Activated CD8-positive, alpha-beta memory T cell treated with anti-CD3 and anti-CD28 coated beads for 48 hours (primary cell): ENCODE measurements around the gene LYRM4.

Experiments
- DNase-seq, 3 experiments: peaks; one replicate each; pipeline ENCODE4 v3.0.0-alpha.2; 2020; ENCODE audit warnings: low read depth in 2 of 3, low spot score in 2 of 3

LYRM4 gene

DNA sequence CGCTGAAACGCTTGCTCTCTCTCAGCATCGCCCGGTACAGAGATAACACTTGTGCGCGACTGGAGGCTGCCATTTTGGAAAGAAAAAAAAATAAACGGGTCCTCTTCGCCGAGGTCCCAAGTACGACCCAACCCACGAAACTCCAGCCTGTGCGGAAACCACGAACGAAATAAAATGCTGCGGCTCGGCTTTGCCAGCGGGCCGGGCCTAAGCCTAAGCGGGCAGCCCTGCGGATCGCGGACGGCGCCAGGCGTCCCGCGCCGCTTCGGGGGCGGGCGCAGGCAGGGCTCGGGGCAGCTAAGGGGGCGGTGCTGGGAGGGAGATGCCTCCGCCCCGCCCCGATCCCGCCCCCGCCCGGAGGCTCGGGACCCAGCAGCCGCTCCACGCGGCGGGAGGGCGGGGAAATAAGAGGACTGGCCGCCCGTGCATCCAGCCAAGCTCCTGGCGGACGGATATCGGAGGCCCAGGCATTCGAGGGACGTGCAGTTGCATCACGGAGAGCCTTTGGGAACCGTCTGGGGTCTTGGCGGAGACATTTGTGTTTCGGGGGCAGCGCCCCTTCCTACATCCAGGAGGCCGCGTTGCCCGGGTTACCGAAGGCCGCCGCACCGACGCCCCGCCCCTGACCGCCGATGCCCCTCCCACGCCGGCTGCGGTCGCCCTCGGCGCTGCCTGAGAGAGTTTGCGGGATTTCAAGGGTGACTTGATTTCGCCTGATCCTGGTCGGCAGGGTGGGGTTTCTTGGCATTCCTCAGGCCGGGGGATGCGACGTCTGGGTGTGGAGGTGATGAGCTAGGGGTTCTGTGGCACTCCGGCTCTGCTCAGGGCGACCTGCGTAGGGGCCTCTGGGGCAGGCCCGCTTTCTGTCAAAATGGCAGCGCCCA, at the start of gene LYRM4, which contains the start of gene FARS2:
Gene LYRM4 (minus strand): TSS at position 290 of the 884 bp plus-strand sequence. CDS start 217 bp downstream, at position 73.
Gene FARS2 (plus strand): TSS at position 853 of the 884 bp plus-strand sequence.
- peak; percentile 83 to 91 (median 85) for DNase-seq

DNA sequence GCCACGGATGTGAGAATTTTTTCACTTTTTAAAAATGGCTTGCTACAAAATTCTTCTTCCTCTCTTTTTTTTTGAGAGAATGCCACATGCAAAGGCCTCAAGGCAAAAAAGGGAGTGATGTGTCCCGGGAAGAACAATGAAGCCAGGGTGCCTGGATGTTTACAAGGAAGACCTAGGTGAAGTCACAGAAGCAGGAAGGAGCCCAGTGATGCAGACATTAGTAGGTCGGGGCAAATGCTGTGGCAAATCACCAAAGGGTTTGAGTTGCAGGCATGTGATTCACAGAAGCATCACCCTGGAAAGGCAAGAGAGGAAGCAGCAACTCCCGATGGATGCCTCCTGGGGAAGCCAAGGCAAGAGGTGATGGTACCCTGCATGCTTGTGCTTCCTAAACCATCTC, 47.3 kb upstream of the LYRM4 start:
- DNase-seq, result no peak

DNA sequence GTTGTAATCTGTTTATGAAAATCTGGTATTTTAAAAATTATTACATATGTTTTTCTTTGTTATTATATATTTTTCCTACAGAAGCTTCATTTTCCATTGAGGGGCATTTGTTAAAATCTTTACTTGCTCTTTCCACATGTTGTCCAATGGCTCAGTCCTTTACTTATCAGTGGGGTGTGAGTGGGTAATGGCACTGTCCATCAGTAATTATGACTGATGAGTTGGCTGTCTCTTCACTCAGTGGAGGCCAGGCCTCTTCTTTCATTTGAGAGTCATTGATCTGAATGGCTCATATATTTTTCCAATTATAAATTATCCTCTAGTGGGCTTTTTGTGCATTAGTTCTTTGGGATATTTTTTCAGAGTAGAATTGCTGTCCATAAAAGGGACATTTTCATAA, 46.3 kb upstream of the LYRM4 start:
- DNase-seq, result no peak

DNA sequence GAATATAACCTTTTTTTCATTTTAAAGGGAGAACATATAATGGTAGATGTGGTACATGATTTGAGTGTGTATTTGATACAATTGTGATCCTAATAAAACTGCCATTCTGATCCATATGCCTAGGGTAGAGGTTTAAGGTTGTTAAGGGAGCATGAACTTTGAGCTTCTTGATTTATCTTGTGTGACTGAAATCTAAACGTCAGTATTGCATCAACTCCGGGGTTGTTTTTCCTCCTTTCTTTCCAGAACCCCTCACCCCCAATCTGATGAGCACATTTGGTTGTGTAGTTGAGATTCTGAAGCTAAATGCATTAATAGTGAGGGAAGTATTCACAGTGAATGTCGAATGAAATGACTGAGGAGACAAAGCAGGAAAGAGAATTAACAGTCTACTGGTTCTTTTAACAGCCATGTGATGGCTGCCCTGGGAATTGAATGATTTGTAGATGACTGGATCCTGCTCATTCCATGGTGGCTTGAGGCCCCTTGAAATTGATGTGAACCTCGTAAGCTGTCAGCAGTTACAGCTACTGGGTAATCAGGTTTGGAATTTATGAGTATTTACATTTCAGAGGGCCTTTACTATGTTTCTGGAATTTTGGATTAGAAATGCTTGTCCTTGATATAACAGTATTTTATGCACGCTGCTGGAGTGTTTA, 45.3 kb upstream of the LYRM4 start:
- DNase-seq, result no peak

DNA sequence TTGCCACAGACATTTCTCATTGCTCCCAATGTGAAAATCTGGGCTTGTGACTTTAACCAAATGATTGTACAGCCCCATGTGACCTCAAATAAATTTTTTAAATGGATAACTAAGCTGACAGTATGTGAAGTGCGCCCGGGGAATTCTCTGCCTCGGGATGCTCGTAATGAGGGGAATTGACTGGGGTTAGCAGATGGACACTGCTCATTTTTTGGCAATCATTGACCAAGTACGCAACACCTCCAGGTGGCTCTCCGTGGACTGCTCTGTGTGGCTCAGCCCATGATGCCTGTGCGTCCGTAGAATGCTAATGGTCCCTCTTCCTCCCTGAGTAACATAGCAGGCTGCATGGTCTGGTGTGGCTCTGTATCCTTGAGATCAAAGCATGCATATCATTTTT, 42.9 kb upstream of the LYRM4 start:
- no peak for DNase-seq

DNA sequence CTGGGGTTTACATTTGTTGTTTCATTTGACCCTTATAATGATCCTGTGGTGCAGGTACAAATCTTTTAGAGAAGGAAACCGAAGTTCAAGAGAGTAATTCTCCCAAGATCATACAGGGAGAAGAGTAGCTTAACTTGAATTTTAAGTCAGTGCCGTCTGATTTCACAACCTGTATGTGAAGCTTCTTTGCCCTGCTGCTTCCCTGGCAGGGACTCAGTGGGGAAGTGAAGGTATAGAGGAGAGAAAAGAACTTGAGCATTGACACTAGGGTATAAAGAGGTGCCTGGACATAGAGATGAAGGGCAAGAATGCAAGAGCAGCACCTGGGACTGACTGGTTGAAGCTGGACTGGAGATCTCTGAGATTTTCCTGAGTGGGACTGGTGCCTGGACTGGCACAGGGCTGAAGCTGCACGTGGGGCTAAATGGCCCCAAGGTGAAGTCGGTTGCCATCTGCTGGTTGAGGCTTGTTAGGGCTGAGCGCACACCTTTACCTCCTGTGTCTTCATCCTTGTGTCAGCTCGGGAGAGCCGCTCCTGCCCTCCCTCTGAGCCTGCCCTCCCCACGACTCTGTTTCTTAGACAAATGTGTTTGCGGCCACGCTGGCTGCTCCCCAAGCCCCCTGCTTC, 42.4 kb upstream of the LYRM4 start:
- peak in 1 of 3 experiments; percentile 3 for DNase-seq

DNA sequence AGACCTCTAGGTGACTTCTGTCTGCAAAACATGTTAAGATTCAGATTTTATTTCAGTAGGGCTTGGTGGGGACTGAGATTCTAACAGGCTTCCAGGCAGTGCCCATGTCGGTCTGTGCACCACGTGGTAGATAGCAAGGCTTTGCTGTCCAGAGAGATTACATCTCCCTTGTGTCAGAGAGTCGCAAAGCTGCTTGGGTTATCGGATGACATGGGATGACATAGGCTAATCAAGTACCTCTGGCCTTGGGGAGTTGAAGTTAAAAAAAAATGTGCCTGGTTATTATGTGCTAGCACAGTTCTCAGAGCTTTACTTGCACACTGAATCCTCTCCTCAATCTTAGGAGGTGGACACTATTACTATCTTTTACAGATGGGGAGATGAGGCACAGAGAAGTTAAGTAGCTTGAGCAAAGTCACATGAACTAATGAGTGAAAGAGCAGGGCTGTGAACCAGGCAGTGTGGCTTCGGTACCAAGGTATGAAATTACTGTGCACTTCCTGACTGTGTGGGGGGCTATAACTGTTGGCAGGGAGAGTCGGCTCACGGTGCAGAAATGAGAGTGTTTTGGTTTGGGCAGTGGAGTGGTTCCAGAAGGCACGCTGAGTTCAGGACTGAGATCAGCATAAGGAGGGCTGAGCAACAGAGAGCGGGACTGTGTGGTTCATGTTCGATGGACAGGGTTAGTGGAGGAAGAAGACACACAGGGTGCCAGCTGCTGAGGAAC, 41.6 kb upstream of the LYRM4 start:
- peak in 2 of 3 experiments; percentile 10 to 42 for DNase-seq

DNA sequence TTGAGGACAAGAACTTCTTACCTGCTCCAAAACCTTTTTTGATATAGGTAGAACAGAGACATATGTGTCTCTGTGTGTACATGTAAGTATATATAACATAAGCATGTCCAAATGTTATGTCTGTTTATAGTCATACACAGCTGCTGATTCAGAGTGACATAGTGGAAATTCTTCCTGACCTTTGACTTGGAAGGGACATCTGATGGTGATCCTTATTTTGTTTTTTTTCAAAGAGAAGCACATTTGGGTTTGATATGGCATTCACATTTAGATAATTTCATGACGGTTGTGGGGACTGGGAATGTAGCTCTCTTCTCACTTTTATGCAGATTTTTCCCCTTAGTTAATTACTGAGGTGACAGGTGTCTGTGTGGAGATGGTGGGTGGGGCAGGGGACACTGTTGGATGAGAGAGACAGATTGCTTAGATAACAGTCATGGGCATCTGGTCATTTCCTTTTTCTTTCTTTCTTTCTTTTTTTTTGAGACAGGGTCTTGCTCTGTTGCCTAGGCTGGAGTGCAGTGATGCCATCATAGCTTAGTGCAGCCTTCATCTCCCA, 39.5 kb upstream of the LYRM4 start:
- DNase-seq, result no peak

DNA sequence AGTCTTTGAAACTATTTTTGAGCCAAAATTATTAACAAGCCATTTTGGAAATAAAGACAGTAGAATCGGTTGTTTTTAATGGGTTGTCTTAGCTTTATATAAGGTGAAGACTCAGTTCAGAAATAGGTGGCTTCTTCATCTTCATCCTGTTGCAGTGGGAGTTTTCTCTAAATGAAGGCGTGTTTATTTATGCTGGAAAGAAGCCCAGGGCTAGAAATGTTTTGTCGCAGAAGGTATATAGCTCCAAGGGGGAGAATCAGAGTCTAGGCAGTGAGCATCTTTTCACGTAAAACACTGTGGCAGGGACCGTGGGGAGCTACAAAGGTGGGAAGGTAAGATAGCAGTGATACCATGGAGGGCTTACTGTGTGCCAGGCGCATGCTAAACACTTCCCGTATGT, 34.9 kb upstream of the LYRM4 start:
- no peak for DNase-seq

DNA sequence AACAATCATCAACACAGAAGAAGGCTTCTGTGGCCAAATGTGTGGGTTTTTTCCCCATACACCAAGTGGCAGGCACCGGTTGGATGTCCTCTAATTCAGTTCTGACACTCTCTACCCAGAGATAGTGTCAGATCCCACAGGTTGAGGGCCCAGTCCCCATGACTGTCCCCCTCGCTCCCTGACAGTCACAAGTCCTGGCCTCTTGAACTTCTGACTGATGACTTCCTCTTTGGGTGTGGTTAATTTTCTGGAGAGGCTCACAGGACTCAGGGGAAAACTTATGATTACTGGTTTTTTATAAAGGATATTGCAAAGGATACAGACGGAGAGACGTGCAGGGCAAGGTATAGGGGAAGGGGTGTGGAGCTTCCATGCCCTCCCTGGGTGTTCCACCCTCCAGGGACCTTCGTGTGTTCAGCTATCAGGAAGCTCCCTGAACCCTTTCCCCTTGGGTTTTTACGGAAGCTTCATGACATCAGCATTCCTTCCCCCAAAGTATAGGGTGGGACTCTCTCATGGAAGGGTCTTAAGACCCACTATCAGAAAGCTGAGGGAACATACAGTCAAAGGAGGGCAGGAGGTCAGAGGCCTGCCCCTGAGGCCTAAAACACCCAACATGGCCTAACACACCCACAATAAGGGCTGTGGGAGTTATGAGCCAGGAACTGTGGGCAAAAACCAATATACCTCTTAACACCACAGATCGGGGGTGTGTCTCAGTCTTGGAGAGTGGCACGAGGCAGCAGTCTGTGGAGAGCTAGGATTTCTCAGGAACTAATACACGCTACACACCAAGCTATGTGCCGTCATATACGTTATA, 33.9 kb upstream of the LYRM4 start:
- DNase-seq, result no peak

DNA sequence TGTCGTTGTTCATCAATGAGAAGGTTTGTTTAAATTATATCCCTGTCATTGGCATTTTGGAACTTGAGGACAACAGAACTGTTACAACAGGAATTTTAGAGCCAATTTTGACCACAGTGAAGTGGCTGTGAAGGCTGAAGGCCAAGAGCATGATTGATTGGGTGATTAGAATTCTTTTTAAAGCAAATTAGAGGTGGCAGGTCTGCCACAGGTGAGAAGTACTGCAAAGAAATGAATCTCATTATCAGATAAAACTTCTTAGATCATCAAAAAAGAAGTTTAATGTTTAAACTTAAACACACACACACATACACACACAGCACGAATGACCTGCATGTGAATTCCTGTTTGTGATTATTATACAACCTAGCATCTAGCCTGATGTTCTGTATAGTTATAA, 32.9 kb upstream of the LYRM4 start:
- DNase-seq, result no peak

DNA sequence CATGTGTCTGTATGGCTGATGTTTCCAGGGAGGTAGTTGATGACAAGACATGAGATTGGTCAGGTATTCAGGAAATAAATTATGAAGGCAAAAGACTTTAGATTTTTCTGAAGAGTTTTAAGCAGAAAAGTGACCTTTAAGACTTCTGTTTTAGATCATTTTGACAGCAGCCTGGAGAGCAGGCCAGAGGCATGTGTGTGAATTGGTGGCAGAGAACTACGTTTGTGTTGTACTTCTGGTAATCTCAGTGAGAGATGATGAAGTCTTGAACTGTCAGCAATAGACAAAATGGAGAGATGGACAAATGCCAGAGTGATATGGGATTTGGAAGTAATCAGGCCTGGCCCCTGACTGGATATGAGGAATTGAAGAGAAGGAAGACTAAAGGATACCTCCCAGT, 31.4 kb upstream of the LYRM4 start:
- DNase-seq, result no peak

DNA sequence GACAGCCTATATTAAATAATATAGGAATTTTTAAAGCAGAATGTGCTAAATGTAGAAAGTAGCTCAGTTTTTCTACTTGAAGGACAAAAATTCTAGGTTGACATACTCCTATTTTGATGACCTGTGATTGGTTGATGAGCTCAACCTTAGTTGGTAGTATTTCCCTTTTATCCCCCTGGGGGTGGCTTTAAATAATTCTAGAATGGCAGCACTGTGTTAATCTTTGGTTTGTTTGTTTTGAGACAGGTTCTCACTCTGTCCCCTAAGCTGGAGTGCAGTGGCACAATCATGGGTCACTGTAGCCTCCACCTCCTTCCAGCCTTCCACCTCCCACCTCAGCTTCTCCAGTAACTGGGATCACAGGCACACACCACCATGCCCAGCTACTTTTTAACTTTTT, 29.8 kb upstream of the LYRM4 start:
- DNase-seq, result no peak

DNA sequence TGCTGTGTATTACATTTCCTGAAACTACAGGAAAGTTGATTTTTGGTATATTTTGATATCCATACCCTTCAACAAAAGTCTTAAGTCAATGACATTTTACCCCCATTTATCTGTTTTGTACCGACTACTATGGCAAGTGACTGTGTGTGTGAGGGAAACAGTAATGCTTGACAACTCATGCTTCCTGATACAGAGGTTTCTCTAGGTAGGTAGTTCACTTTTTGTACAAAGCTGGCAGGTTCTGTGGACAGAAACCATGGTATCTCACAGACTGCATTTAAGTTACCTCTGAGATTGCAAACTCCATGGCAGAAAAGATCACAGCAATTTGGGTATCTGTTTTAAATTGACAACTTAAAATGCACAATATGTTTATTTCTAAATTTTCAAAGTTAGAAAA, 29.3 kb upstream of the LYRM4 start:
- no peak for DNase-seq

DNA sequence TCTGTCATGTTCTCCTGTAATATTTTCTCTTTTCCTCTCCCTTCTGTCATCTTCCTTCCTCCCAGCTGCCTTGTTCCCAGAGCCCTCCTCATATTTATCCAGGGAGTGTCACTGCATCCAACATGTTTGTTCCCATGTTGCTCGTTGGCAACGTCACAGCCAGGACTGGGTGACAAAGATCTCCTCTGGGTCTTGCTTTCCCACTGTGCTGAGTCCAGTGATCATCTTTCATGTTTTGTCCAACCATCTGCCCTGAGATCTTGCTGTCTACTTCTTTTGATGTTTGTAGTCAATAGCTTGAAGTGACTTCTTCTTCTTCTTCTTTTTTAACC, 27.2 kb upstream of the LYRM4 start:
- DNase-seq, result no peak

DNA sequence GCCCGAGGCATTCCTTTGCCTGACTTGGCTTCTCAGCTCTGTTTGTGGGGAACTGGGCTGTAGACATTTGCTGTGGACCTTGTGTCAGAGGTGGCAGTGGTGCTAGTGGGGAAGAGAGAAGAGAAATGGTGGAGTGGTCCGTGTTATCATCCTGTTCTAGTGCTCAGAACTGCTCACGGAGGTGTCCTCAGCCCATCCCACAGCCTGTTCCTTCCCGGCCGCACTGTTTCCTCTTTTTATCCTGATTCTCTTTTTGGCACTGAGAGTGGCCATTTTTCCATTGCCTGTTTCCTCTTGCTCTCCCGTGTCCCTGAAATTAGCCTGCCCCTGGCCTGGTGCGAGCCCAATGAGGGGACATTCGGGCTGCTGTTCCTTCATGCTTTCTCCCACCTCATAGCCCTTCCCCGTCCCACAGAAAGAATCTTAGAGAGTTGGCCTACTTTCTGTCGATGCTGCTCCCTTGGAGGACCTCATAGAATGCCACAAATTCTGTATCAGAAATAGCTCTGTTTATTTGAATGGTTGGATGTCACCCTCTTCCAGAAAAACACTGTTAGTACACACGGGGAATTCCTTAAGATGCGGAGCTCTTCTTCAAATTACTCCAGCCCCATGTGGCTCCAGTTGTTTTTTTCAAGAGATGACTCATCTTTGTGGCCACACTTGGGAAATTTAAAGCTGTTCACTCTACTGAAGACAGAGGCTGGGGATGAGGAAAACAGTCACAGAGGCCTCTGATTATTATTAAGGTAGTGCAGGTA, 26.6 kb upstream of the LYRM4 start:
- DNase-seq, result no peak

DNA sequence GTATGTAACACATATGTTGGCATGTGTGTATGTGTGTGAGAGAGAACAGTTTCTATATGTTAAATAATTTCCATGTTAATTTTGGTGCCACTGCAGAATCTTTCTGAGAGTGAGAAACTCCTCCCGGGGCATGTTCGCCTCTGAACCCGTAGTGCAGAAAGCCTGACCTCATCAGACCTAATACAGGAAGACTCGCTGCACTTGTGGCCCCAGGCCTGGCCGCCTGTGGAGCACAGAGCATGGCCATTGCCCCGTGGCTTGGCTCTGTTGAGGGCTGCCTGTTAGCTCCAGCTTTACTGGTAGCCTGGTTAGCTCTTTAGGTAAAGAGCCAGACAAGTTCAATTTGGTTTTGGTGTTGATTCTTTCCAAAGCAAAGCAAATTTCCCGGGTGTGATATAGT, 26.0 kb upstream of the LYRM4 start:
- DNase-seq, result no peak

DNA sequence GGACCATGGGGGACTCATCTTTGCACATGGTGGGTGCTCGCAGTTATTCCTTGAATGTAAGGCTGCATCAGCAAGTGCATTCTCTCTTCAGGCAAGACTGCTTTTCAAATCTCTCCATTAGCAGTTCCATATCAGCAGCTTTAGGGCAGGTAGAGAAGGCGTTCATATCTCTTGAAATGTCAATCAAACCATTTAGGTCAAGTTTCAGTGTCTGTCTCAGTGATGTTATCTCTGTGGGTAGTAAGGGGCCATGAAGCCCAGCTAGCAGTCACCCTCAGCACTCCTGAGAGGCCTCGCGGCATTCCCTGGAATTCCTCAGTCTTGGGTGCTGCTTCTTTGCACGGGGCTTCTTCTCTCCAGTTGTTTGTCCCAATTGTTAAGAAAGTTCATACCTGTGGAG, 24.8 kb upstream of the LYRM4 start:
- DNase-seq, result no peak

DNA sequence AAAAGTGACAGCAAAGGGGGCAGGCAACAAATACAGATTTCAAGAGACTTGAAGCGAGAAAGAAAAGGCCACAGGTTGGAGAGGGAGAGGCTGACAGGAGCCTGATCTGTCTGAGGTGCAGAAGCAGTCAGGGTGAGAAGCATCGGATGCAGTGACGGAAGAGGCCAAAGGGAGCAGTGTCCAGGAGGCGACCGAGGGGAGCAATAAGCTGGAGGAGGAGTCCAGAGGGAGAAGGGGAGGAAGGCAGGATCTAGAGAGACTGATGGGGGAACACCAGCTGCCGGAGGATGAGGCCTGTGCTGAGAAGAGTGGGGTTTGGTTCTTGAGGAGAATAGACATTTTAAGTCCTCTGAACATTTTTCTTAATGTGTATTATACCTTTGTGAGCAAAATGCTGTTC, 24.3 kb upstream of the LYRM4 start:
- no peak for DNase-seq

DNA sequence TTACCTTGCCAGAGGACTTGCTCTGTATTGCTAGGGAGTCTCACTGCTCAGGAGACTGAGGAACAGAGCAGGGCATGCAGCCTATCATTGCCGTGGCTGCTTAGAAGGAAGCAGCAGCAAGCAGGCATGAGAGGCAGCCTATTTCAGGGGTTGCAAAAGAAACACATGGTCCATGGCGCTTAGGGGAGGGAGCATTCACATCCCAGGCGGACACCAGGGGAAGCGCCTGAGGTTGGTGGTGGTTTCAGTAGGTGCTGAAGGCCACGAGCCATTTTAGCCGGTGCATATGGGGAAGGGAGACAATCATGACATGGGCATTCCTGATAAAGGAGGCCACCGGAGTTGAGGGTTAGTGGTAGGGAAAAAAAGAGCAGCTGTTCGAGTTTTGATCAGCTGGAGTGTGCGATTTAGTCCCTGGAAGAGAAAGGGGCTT, 21.5 kb upstream of the LYRM4 start:
- DNase-seq, result no peak
